ENCODE results near the gene MBOAT2. TPM values are rescaled to one million over a fixed set of nuclear protein-coding genes. Genes with fewer than 3 reads are reported as not detected.

MBOAT2 gene
- total and polyA plus RNA-seq, 2 donors (not counting 1 experiment from before 2014, with no cell fraction given), result 0.24 to 1.3 TPM

- H3K27me3 Mint-ChIP-seq, result peaks cover 31% of the 10 kb centered on the region
- Histone ChIP-seq H3K9me3 (ENCODE audit: control extremely low read depth in 1 of 3, control insufficient read depth in 2 of 3, insufficient read depth in 1 of 3, low read length in 2 of 3) (no peaks in the 10 kb centered on the region), H3K27me3 (replicated peaks in 1 of 4; ENCODE audit: control extremely low read depth in 1 of 4, control insufficient read depth in 3 of 4, insufficient read depth in 4 of 4, low read length in 3 of 4) (no peaks in the 10 kb centered on the region), H3K4me2 (replicated peaks; ENCODE audit: low read depth, low read length, poor library complexity, severe bottlenecking) (no peak overlapping the region), H3K9ac (ENCODE audit: low read length) (no peak overlapping the region), H3K4me3 (ENCODE audit: control extremely low read depth in 1 of 5, extremely low read depth in 1 of 5, insufficient read depth in 1 of 5, low read depth in 2 of 5, low read length in 4 of 5) (no peak overlapping the region), H3K36me3 (replicated peaks in 1 of 2; ENCODE audit: control extremely low read depth in 1 of 2, control insufficient read depth in 1 of 2, extremely low read depth in 1 of 2, insufficient read depth in 2 of 2, low read length in 1 of 2) (no peaks in the 10 kb centered on the region), H2AFZ (ENCODE audit: insufficient read depth, low read depth, low read length, poor library complexity, severe bottlenecking) (no peak overlapping the region), H3K4me1 (ENCODE audit: control insufficient read depth in 2 of 2, insufficient read depth in 2 of 2, low read length in 2 of 2) (no peaks in the 10 kb centered on the region), H3K27ac (ENCODE audit: low read length in 2 of 2) (no peak overlapping the region), H4K20me1 (ENCODE audit: control insufficient read depth, insufficient read depth, low read length, poor library complexity, severe bottlenecking) (no peaks in the 10 kb centered on the region), H3K79me2 (ENCODE audit: control insufficient read depth, insufficient read depth, low read length) (no peaks in the 10 kb centered on the region)
- ChIA-PET CTCF (no interaction called here), POLR2A (no interaction called here)
- 100% methylated on average over 3 of the region's 5 CpGs for WGBS (ENCODE audit: insufficient coverage)
- H3K27ac Mint-ChIP-seq, result no peak overlapping the region
- intact Hi-C loops (cut with micrococcal nuclease), result no loop called here
- no peak overlapping the region for H3K4me3 Mint-ChIP-seq
- TF ChIP-seq, protein P1, sequence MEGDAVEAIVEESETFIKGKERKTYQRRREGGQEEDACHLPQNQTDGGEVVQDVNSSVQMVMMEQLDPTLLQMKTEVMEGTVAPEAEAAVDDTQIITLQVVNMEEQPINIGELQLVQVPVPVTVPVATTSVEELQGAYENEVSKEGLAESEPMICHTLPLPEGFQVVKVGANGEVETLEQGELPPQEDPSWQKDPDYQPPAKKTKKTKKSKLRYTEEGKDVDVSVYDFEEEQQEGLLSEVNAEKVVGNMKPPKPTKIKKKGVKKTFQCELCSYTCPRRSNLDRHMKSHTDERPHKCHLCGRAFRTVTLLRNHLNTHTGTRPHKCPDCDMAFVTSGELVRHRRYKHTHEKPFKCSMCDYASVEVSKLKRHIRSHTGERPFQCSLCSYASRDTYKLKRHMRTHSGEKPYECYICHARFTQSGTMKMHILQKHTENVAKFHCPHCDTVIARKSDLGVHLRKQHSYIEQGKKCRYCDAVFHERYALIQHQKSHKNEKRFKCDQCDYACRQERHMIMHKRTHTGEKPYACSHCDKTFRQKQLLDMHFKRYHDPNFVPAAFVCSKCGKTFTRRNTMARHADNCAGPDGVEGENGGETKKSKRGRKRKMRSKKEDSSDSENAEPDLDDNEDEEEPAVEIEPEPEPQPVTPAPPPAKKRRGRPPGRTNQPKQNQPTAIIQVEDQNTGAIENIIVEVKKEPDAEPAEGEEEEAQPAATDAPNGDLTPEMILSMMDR (IDR thresholded peaks at IDR 0.05), result no peak
- no peak for TF ChIP-seq EZH2 (IDR thresholded peaks at IDR 0.05; ENCODE audit: borderline replicate concordance, insufficient read depth, low read depth, low read length, poor library complexity, severe bottlenecking)
- ATAC-seq (ENCODE audit: low read depth), result no peak
- DNase-seq, result no peak
- no peaks in the 10 kb centered on the region for H3K4me1 Mint-ChIP-seq
- no peaks in the 10 kb centered on the region for H3K9me3 Mint-ChIP-seq (ENCODE audit: insufficient read depth)
Observed at GRCh38 chr2:9020267-9020666, 16.8 kb upstream of the MBOAT2 start.

- POLR2A ChIA-PET, result no interaction called here
- CTCF ChIA-PET, result no interaction called here
Observed at GRCh38 chr2:9018534-9018933, 15.1 kb upstream of the MBOAT2 start.

More at GRCh38 chr2:9018534-9018933, 15.1 kb upstream of the MBOAT2 start:
- Histone ChIP-seq H3K4me2 (replicated peaks; ENCODE audit: low read depth, low read length, poor library complexity, severe bottlenecking) (no peak overlapping the region), H3K9me3 (ENCODE audit: control extremely low read depth in 1 of 3, control insufficient read depth in 2 of 3, insufficient read depth in 1 of 3, low read length in 2 of 3) (no peaks in the 10 kb centered on the region), H3K4me1 (ENCODE audit: control insufficient read depth in 2 of 2, insufficient read depth in 2 of 2, low read length in 2 of 2) (no peaks in the 10 kb centered on the region), H3K27me3 (replicated peaks in 1 of 4; ENCODE audit: control extremely low read depth in 1 of 4, control insufficient read depth in 3 of 4, insufficient read depth in 4 of 4, low read length in 3 of 4) (peaks cover 0 to under 1% (median 0%) of the 10 kb centered on the region in 4 experiments), H4K20me1 (ENCODE audit: control insufficient read depth, insufficient read depth, low read length, poor library complexity, severe bottlenecking) (no peaks in the 10 kb centered on the region), H3K36me3 (replicated peaks in 1 of 2; ENCODE audit: control extremely low read depth in 1 of 2, control insufficient read depth in 1 of 2, extremely low read depth in 1 of 2, insufficient read depth in 2 of 2, low read length in 1 of 2) (no peaks in the 10 kb centered on the region), H2AFZ (ENCODE audit: insufficient read depth, low read depth, low read length, poor library complexity, severe bottlenecking) (no peak overlapping the region), H3K4me3 (ENCODE audit: control extremely low read depth in 1 of 5, extremely low read depth in 1 of 5, insufficient read depth in 1 of 5, low read depth in 2 of 5, low read length in 4 of 5) (no peak overlapping the region), H3K9ac (ENCODE audit: low read length) (no peak overlapping the region), H3K27ac (ENCODE audit: low read length in 2 of 2) (no peak overlapping the region), H3K79me2 (ENCODE audit: control insufficient read depth, insufficient read depth, low read length) (no peaks in the 10 kb centered on the region)
- no peak for DNase-seq
- Mint-ChIP-seq H3K27me3 (peaks cover 24% of the 10 kb centered on the region), H3K27ac (no peak overlapping the region), H3K9me3 (ENCODE audit: insufficient read depth) (no peaks in the 10 kb centered on the region), H3K4me3 (no peak overlapping the region), H3K4me1 (no peaks in the 10 kb centered on the region)
- 88% methylated on average over 5 of the region's 7 CpGs for WGBS (ENCODE audit: insufficient coverage)
- intact Hi-C loops (cut with micrococcal nuclease), result no loop called here
- TF ChIP-seq EZH2 (IDR thresholded peaks at IDR 0.05; ENCODE audit: borderline replicate concordance, insufficient read depth, low read depth, low read length, poor library complexity, severe bottlenecking), result no peak
- TF ChIP-seq, protein P1 (IDR thresholded peaks at IDR 0.05), result no peak
- ATAC-seq (ENCODE audit: low read depth), result no peak

All from B cell (primary cell).